Measurements from ENCODE around the gene MOAP1.

DNA sequence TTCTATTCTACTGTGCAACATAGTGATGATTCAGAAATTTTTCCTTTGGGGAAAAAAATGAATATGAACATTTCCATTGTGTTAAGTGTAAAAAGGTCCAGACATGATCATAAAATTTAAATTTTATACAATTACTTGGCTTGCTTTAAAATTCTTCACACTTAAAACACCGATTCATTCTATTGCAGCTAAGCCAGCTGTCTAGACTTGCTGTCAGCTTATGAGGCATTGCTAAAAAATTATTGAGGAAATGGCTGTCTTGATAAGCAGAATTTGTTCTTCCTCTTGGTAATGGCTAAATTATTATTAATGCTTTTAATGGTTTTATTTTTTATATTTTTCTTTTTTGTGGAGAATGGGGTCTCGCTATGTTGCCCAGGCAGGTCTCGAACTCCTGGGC is 2.3 kb upstream of the MOAP1 start:
- TF ChIP-seq, protein P1, sequence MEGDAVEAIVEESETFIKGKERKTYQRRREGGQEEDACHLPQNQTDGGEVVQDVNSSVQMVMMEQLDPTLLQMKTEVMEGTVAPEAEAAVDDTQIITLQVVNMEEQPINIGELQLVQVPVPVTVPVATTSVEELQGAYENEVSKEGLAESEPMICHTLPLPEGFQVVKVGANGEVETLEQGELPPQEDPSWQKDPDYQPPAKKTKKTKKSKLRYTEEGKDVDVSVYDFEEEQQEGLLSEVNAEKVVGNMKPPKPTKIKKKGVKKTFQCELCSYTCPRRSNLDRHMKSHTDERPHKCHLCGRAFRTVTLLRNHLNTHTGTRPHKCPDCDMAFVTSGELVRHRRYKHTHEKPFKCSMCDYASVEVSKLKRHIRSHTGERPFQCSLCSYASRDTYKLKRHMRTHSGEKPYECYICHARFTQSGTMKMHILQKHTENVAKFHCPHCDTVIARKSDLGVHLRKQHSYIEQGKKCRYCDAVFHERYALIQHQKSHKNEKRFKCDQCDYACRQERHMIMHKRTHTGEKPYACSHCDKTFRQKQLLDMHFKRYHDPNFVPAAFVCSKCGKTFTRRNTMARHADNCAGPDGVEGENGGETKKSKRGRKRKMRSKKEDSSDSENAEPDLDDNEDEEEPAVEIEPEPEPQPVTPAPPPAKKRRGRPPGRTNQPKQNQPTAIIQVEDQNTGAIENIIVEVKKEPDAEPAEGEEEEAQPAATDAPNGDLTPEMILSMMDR (IDR thresholded peaks at IDR 0.05): no peak
- TF ChIP-seq, protein P2, sequence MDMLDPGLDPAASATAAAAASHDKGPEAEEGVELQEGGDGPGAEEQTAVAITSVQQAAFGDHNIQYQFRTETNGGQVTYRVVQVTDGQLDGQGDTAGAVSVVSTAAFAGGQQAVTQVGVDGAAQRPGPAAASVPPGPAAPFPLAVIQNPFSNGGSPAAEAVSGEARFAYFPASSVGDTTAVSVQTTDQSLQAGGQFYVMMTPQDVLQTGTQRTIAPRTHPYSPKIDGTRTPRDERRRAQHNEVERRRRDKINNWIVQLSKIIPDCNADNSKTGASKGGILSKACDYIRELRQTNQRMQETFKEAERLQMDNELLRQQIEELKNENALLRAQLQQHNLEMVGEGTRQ (IDR thresholded peaks at IDR 0.05; ENCODE audit: borderline replicate concordance, low read depth, low read length): no peak
- TF ChIP-seq POLR2AphosphoS5 (IDR thresholded peaks at IDR 0.05; ENCODE audit: low read depth, low read length) (no peak), GABPA (IDR thresholded peaks at IDR 0.05; ENCODE audit: low read depth) (no peak), RCOR1 (IDR thresholded peaks at IDR 0.05; ENCODE audit: low read length) (no peak), MXI1 (IDR thresholded peaks at IDR 0.05; ENCODE audit: low read depth, low read length) (no peak), EP300 (IDR thresholded peaks at IDR 0.05; ENCODE audit: borderline replicate concordance in 1 of 2, low read depth in 1 of 2, low read length in 1 of 2) (no peak), TEAD4 (IDR thresholded peaks at IDR 0.05; ENCODE audit: borderline replicate concordance, insufficient read depth) (no peak), RXRA (IDR thresholded peaks at IDR 0.05; ENCODE audit: borderline replicate concordance, low read depth) (no peak), YY1 (IDR thresholded peaks at IDR 0.05; ENCODE audit: low read depth) (no peak), SIN3A (IDR thresholded peaks at IDR 0.05; ENCODE audit: borderline replicate concordance, low read depth, low read length) (no peak)
- TF ChIP-seq, protein P3, sequence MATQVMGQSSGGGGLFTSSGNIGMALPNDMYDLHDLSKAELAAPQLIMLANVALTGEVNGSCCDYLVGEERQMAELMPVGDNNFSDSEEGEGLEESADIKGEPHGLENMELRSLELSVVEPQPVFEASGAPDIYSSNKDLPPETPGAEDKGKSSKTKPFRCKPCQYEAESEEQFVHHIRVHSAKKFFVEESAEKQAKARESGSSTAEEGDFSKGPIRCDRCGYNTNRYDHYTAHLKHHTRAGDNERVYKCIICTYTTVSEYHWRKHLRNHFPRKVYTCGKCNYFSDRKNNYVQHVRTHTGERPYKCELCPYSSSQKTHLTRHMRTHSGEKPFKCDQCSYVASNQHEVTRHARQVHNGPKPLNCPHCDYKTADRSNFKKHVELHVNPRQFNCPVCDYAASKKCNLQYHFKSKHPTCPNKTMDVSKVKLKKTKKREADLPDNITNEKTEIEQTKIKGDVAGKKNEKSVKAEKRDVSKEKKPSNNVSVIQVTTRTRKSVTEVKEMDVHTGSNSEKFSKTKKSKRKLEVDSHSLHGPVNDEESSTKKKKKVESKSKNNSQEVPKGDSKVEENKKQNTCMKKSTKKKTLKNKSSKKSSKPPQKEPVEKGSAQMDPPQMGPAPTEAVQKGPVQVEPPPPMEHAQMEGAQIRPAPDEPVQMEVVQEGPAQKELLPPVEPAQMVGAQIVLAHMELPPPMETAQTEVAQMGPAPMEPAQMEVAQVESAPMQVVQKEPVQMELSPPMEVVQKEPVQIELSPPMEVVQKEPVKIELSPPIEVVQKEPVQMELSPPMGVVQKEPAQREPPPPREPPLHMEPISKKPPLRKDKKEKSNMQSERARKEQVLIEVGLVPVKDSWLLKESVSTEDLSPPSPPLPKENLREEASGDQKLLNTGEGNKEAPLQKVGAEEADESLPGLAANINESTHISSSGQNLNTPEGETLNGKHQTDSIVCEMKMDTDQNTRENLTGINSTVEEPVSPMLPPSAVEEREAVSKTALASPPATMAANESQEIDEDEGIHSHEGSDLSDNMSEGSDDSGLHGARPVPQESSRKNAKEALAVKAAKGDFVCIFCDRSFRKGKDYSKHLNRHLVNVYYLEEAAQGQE (IDR thresholded peaks at IDR 0.05; ENCODE audit: low read depth, low read length): no peak

All from SK-N-SH (cell line).